Lower leg skin (tissue), 3 donors: ENCODE data around the gene ZNF653.

ENCODE experiments used
- POLR2A ChIP-seq, 2 donors: fragments of 450-650 bp; IDR thresholded peaks; one replicate each; pipeline ENCODE4 v1.6.1; 2016 to 2017; ENCODE audit warnings: antibody characterized with exemption in 2 of 2, mild to moderate bottlenecking in 1 of 2, moderate library complexity in 1 of 2
- TF ChIP-seq, protein P1 (sequence below), 3 donors: fragments of 450-650 bp; IDR thresholded peaks; one replicate each; pipeline ENCODE4 v1.5.1; 2016; ENCODE audit warnings: antibody characterized with exemption in 3 of 3, mild to moderate bottlenecking in 3 of 3, moderate library complexity in 2 of 3

DNA sequence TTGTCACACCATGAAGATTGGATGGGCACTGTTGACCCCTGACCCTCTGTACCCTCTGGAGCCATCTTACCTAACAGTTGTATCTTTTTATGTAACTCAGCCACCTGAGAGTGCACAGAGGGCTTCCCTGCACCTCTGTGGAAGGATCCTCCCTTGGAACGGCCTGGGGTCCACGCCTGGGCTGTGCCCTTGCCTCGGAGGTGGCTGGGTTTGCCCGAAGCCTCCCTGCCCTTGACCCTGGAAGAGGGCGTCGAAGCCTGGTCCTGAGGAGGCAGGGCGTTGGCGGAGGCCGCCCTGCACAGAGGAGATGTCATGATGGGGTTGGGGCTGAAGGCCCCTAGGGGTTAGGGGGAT lies 71.0 kb downstream of the ZNF653 start:
- TF ChIP-seq, protein P1, sequence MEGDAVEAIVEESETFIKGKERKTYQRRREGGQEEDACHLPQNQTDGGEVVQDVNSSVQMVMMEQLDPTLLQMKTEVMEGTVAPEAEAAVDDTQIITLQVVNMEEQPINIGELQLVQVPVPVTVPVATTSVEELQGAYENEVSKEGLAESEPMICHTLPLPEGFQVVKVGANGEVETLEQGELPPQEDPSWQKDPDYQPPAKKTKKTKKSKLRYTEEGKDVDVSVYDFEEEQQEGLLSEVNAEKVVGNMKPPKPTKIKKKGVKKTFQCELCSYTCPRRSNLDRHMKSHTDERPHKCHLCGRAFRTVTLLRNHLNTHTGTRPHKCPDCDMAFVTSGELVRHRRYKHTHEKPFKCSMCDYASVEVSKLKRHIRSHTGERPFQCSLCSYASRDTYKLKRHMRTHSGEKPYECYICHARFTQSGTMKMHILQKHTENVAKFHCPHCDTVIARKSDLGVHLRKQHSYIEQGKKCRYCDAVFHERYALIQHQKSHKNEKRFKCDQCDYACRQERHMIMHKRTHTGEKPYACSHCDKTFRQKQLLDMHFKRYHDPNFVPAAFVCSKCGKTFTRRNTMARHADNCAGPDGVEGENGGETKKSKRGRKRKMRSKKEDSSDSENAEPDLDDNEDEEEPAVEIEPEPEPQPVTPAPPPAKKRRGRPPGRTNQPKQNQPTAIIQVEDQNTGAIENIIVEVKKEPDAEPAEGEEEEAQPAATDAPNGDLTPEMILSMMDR (IDR thresholded peaks at IDR 0.05), result no peak
- TF ChIP-seq POLR2A (IDR thresholded peaks at IDR 0.05), result no peak
